ENCODE results near the gene STPG1.

Gene STPG1

DNA sequence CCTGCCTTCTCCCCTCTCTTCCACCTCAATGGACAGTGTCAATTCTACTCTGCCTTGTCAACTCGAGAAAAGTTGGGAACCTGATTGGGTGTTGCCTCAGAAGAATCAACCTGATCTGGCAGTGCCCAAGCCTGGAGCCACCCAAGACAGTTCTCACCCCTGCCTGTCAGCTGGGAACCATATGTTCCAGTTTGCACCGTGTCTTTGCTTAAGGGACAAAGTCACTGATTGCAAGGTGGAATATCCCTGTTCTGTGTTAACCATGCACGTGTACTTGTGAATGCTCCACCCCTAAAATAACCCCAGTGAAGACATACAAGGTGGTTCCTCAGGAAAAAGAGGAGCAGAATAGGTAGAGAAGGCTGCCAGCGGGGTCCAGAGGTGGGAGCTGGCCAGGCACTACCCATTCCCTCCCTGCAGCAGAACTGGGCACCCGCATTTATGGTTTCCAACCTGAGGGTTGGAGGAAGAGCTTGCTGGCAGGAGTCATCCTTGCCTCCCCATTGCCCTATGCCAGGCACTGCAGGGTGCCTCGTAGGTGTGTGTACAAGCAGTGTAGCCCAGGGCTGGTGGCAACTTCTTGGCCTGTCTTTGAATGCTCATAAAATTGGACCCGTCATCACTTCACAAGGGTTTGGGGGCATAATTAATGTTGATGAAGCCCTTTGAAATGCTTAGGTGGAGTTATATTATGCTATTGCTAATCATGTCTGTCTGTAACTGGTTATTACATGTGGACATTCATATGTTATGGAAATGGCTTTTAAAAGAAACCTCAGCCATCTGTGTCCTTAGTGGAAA lies 13.4 kb upstream of the STPG1 start:
- DNase-seq (ENCODE audit: low read depth in 1 of 2, low spot score in 1 of 2), result no peak

DNA sequence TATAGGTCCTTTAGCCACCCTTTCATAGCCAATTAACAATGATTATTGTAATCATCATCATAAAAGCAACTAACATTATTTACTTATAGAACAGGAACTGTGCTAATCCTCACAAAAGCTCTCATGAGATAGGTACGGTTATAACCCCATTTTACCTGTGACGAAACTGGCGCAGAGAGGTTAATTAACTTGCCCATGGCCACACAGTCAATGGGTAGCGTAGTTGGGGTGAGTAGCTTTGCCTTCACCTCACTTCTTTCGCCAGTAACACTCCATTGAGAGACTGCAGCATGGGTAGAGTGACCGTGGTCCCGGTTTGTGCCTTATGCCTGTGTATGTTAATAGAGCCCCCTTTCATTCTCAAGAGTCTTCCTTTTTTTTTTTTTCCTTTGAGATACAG lies 12.3 kb upstream of the STPG1 start:
- no peak for DNase-seq (ENCODE audit: low read depth in 1 of 2, low spot score in 1 of 2)

DNA sequence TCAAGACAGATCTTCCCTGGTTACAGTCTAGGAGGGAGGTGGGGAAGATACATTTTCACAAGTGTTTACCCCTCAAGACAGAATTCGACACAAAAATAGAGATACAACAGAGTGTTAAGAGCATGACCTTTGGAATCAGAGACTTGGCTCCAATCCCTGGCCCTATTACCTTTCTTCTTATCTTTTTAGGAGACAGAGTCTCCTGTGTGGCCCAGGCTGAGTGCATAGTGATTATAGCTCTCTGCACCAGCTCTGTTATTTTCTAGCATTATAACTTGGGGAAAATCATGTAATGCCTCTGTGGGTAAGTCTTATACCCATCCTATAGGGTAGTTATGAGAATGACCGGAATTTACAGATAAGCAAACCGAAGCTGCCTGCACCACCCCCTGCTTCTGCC lies 11.9 kb upstream of the STPG1 start:
- no peak for DNase-seq (ENCODE audit: low read depth in 1 of 2, low spot score in 1 of 2)

DNA sequence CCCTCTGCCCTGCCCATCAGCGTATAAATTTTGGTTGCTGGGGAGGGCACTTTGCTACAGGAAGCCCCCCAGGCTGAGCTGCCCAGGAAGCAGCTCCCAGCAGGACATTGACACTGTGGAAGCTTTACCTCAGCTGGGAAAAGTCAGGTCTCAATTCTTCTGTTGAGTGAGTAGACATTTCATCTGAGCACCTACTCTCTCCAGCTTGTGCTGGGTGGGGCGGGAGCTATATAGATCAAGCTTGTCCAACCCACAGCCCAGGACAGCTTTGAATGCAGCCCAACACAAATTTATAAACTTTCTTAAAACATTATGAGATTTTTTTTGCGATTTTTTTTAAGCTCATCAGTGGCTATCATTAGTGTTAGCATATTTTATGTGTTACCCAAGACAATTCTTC lies 11.4 kb upstream of the STPG1 start:
- no peak for DNase-seq (ENCODE audit: low read depth in 1 of 2, low spot score in 1 of 2)

DNA sequence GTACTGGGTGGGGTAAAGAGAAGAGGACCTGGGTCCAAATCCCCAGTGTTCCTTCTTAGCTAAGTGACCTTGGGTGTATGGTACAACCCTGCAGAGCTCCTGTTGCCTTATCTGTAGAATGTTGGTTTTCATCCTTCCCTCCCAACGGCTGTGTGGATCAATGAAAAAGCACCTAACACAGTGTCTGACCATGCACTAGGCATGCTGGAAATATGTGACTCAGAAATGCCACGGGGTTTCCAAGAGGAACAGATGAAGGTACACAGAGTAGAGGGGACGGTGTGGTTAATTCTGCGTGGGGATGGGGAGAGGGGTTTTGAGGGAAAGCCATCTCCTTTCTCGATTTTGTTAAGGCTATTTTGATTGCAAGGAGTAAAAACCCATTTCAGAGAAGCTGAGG lies 10.6 kb upstream of the STPG1 start:
- DNase-seq (ENCODE audit: low read depth in 1 of 2, low spot score in 1 of 2), result no peak

DNA sequence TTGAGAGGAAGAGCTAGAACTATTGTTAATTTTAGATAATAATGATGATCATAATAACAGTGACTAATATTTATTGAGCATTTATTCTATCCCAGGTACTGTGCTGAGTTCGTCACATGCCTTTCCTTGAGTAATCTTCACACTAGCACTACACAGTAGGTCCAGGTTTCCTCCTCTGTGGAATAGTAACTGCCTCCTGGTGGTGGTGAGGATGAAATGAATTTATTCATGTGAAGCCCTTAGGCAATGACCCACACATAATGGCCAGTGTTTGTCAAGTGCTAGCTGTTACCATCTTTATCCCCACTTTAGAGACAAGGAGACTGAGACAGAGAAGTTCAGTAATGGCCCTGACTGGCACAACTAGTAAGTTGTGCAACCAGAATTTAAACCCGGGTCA lies 7.9 kb upstream of the STPG1 start:
- no peak for DNase-seq (ENCODE audit: low read depth in 1 of 2, low spot score in 1 of 2)

DNA sequence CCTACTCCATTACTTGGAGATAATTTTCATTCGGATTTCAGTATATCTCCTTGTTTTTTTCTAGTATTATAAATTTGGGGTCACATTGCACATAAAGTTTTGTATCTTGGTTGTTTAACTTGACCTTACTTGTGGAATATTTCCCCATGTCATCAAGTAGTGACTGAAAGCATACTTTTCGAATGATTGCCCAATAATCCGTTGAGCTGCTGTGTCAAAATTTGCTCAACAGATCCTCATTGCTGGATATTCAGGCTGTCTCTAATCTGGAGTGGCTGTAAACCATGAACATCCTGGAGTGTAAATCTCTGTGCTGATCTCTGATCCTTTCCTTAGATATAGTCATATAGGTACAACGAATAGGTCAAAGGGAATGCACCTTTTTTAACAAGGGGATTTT lies 7.0 kb upstream of the STPG1 start:
- no peak for DNase-seq (ENCODE audit: low read depth in 1 of 2, low spot score in 1 of 2)

DNA sequence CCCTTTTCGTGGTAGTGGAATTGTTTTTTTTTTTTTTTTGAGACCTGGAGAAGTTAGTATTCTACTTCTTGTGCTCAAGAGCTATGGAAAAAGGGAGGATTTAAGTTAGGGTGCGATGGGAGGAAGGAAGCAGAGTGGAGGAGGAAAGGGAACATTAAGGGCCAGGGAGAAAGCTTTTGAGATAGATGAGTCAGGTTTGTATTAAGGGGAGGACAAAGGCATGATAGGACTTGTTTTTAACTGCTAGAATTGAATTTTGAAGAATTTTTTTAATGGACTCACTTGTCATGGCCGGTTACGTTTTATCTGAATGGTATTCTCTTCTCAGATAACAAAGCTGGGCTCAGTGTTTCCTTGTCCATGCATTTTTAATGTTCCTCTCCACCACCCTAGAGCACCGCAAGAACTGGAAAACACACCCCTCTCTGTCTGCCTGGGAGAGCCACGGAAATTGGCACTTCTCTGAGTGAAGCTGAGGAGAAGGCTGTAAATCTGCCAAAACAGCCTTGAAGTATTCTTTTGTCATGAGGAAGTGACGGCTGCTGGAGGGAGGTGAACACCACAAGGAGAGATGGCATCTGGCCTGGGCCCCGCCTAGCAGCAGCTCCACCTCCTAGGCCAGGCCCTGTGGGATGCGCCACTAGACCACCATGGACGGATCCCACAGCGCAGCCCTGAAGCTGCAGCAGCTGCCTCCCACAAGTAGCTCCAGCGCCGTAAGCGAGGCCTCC lies 5.5 kb upstream of the STPG1 start:
- DNase-seq (ENCODE audit: low read depth in 1 of 2, low spot score in 1 of 2), result no peak

DNA sequence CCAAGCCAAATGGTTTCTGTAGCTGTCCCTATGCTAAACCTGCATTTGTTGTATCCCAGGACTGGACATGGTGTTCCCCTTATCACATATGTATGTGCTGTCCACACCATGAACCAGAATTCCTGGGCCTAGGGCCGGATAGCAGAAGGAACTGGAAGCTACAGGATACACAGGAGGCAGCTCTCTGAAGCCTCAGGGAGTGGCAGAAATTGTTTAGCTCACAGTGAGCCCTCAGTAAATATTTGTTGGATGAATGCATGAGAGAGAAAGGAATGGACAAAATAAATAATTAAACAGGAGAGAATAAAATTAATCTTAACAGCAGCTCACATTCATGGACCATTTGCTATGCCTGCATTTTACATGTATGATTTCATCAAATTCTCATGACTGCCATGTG lies 4.1 kb upstream of the STPG1 start:
- DNase-seq (ENCODE audit: low read depth in 1 of 2, low spot score in 1 of 2), result no peak

DNA sequence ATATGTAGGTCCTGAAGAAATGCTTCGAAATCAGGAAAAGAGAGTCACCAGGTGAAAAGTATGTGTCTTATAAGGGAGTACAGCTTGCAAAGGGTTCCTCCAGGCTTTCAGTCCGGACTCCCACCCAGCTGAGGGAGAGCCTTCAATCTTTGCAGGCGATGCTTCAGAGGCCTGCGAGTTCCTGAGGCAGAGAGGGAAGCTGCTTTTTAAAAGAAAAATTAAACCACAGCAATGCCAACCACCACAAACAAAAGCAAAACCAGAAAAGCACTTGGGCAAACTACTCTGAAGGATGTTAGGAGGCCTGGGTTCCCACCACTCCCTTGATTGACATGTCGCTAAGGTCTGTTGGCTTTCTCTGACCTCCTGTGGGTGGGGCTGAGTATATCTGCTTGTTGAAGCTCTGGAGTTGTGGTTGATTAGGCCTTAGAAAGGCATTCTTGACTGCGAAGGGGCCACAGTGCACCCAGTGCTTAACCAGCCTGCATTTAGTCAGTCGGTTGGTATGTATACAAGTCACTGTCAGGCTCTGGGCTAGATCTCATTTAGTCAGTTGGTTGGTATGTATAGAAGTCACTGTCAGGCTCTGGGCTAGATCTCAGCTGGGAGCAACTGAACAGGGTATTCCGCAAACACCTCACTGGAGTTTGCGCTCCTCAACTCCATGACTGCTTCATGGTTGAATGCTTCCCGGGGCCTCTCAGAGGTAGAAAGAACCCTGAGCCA lies 3.2 kb upstream of the STPG1 start:
- no peak for DNase-seq (ENCODE audit: low read depth in 1 of 2, low spot score in 1 of 2)

DNA sequence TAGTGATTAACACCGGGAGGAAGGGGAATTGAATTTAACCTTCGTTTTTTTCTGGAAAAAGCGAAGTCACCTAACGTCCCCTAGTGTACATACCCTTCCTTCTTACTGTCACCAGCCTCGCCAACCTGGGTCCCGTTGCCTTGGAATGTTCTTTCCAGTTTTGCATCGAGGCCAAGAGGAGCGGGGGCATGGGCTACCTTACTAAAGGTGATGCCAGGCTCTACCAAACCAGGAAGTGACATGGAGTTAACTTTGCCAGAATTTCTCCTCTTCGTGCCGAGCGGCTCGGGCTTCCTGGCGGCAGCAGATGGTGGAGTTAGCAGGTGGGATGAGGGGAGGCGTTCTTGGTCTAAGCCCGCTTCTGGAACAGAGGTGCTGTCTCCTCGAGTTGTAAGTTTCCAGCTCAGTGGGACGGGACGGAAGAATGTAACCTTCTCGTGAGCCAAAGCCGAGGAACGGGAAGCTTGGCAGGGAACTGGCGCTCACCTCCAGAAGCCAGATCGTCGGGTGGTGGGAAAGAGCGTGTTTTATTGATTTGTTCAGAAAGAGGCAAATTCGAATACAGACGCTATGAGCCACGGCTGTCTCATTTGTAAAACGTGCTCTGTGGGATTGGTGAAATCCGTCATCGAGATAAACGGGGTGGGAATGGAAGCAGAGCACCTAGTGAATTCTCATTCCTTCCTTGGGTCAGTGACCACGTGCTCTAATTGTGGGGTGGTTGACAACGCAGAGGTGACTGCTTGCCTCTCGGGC lies 2.5 kb upstream of the STPG1 start:
- no peak for DNase-seq (ENCODE audit: low read depth in 1 of 2, low spot score in 1 of 2)

DNA sequence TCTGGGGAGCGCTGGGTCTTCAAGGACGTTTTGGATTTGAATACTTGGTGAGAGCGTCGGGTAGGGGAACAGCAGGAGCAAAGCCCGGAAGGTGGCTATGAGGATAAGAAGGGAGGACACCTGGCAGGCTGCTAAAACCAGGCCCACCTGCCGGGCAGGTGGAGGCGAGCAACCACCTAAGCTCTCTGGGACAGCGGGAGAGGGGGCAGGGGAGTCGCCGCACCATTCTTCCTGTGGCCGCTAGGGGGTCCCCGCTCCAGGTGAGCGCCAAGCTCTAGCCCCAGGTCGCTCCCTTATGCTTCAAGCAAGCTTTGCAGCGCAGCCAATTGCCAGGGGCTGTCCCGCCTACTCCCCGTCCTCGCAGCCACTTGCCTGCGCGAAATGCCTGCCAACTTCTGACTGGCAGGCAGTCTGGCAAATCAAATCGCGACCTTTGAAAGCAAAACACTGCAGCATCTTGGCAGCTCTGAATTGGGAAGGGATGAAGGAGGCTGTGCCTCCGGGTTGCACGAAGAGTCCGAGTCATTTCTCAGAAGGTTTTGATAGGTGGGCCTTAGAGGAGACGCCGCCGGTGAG lies 1.8 kb upstream of the STPG1 start, which contains the start of gene NIPAL3:
TSS of gene NIPAL3 (plus strand) at position 469 of the 576 bp plus-strand sequence. CDS start 3,746 bp downstream, outside the sequence.
- peak; percentile 89 to 97 for DNase-seq (ENCODE audit: low read depth in 1 of 2, low spot score in 1 of 2)

DNA sequence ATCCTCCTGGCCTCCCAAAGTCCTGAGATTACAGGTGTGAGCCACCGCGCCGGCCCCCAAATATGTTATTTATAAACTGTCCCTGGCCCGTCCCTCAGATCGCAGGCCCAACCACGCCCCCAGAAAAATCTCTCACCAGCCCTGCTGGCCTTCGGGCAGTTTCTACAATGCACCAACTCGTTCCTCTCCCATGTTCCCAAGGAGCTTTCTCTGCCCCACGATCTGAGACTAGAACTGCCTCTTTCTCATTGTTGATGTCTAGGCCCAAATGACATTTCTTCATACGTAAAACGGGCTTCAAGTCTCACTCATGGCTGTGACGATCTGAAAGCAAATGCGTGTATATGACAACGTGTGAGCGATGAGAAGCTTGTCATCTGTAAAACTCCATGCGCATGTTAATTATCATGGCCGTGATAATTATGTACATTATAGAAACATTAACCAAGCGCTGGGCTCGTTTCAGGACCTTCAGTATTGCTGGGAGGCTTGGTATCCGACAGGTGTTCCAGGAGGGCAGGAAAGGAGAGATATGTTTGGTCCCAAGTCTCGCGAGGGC lies 1.3 kb upstream of the STPG1 start:
- no peak for DNase-seq (ENCODE audit: low read depth in 1 of 2, low spot score in 1 of 2)

DNA sequence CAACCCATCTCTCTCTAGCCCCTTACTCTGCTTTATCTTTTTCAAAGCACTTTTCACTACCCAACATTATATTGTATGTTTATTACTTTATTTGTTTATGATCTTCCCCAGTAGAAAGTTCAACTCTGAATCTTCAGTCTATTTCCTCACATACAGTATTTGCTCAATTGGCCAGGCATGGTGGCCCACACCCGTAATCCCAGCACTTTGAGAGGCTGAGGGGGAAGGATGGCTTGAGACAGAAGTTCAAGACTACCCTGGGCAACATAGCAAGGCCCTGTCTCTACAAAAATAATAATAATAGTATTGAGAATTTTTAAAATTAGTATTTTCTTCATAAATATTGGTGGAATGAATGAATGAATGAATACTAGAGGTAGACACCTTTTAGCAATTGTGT lies 1.2 kb downstream of the STPG1 start:
- no peak for DNase-seq (ENCODE audit: low read depth in 1 of 2, low spot score in 1 of 2)

DNA sequence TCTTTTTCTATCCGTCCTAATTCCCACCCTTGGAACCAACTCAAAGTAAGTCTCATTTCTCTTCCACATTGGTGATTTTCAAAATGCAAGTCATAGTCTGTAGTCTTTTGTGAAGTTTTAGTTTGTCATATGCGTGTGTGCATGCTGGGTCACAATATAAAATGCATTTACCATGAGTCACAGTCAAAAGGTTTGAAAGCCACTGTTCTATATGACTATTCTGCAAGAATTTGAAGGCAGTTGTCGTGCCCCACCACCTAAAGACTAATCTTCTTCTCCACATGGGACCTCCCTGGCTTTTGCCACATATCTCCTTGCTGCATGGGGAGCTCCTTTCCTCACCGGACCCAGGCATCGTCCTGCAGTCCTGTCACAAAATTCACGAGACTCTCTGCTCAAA lies 1.6 kb downstream of the STPG1 start:
- no peak for DNase-seq (ENCODE audit: low read depth in 1 of 2, low spot score in 1 of 2)

DNA sequence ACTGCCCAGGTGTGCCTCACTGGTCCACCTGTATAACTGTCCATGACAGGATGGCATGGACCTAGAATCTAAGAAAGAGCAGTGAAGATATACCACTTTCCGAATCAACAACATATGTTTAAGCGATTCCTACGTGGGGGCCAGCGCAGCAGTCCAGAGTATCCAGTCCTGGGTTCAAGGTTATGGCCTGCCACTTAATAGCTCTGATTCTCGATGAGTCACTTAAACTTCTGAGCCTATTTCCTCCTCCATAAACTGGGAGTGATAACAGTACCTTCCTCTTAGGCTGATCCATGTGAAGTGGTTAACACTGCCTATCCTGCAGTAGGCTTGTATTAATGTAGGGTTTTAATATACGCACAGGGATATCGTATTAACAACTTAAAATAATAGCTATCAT lies 2.8 kb downstream of the STPG1 start:
- no peak for DNase-seq (ENCODE audit: low read depth in 1 of 2, low spot score in 1 of 2)

DNA sequence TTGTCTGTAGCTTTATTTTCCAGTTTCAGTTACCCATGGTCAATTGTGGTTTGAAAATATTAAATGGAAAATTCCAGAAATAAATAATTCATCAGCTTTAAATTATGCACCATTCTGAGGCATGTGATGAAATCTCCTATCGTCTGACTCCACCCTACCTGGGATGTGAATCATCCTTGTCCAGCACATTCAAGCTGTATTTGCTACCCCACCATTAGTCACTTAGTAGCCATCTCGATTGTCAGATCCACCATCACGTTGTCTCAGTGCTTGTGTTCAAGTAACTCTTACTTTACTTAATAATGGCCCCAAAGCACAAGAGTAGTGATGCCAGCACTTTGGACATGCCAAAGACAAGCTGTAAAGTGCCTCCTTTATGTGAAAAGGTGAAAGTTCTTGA lies 4.0 kb downstream of the STPG1 start:
- no peak for DNase-seq (ENCODE audit: low read depth in 1 of 2, low spot score in 1 of 2)

DNA sequence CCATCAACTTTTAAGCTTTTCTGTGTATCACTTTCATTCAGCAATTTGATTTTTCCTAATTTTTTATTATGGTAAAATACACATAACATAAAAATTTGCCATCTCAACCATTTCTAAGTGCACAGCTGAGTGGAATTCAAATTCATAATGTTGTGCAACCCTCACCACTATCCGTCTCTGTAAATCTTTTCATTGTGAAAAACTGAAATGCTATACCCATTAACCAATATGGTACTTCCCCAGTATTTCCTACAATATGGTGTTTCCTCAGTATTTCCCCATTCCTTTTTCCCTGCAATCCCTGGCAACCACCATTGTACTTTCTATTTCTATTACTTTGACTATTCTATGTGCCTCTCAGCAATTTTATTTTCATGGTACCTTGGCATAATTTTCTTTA lies 6.8 kb downstream of the STPG1 start:
- no peak for DNase-seq (ENCODE audit: low read depth in 1 of 2, low spot score in 1 of 2)

DNA sequence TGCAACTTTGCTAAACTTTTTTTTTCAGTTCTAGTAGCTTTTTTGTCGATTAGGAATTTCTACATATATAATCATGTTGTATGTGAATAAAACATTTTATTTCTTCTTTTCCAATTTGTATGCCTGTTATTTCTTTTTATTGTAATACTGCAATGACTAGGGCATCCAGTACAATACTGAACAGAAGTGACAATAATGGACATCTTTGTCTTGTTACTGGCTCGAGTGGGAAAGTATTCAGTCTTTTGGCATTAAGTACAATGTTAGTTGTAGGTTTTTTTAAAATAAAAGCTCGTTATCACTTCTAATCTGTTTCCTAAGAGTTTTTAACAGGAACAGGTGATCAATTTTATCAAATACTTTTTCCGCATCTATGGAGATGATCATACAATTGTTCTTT lies 9.8 kb downstream of the STPG1 start:
- no peak for DNase-seq (ENCODE audit: low read depth in 1 of 2, low spot score in 1 of 2)

DNA sequence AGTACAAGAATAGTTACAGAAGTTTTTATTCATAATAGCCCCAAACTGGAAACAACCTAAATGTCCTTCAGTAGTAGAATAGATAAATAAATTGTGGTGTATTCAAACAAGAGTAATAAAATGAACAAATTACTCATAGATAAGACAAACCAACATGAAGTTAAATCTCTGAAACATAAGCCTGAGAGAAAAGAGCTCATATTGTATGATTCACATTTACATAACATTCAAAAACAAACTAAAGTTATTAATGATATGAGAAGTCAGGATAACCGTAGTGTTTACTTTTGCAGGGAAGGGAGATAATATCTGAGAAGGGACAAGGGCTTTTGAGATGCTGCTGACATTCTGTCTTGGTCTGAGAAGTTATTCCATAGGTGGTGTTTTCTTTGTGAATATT lies 13.5 kb downstream of the STPG1 start:
- no peak for DNase-seq (ENCODE audit: low read depth in 1 of 2, low spot score in 1 of 2)

DNA sequence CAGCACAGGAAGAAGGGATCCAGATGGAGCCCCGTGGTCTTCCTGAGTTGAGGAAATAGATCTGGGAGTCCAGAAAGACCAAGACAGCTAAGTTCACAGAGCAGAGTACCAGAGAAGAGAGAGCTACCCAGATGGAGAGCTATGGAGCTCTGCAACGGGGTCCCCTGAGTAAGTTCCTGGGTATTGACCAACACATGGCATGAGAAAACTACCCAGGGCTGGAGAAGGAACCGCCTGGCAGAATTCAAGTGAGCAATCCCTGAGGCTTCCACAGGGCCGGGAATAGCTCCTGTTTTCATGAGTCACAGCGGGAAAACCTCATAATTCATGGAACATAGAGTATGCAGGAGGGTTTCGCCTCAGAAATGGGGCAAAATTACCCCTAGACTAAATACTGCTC lies 19.7 kb downstream of the STPG1 start:
- no peak for DNase-seq (ENCODE audit: low read depth in 1 of 2, low spot score in 1 of 2)

Measured in activated CD4-positive, alpha-beta T cell treated with anti-CD3 and anti-CD28 coated beads, Interleukin-2, amount 50 U/mL, for 24 hours (primary cell).